ENCODE results near the gene MMP23B.

DNA sequence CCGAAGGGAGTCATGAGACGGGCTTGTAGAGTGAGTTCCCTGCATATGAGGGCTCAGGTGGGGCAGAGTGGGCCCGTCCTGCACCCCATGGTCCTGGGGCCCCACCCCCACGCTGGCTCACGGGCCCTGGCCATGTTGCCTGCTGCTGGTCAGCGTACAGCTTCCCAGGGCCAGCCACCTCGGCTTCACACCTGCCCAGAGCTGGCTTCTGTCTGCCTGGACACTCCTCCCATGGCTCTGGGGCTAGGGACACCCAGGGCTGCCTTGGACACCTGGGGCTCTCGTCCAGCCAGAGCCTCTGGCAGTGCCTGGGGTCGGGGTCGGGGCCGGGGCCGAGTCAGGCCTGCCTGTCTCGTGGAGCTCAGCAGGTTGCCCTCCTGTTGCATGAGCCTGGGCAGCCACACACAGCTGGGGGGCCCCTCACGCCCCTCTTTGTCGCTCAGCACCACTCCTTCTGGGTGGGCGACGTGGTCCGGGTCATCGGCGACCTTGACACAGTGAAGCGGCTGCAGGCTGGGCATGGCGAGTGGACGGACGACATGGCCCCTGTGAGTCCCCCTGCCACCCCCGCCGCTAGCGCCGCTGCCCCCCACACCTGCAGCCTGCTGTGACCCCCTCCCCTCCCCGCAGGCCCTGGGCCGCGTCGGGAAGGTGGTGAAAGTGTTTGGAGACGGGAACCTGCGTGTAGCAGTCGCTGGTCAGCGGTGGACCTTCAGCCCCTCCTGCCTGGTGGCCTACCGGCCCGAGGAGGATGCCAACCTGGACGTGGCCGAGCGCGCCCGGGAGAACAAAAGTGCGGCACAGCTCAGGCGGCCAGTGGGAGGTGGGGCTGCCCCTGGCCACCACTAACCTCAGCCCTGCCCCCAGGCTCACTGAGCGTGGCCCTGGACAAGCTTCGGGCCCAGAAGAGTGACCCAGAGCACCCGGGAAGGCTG lies 5.5 kb upstream of the MMP23B start:
- TF ChIP-seq, protein P1, sequence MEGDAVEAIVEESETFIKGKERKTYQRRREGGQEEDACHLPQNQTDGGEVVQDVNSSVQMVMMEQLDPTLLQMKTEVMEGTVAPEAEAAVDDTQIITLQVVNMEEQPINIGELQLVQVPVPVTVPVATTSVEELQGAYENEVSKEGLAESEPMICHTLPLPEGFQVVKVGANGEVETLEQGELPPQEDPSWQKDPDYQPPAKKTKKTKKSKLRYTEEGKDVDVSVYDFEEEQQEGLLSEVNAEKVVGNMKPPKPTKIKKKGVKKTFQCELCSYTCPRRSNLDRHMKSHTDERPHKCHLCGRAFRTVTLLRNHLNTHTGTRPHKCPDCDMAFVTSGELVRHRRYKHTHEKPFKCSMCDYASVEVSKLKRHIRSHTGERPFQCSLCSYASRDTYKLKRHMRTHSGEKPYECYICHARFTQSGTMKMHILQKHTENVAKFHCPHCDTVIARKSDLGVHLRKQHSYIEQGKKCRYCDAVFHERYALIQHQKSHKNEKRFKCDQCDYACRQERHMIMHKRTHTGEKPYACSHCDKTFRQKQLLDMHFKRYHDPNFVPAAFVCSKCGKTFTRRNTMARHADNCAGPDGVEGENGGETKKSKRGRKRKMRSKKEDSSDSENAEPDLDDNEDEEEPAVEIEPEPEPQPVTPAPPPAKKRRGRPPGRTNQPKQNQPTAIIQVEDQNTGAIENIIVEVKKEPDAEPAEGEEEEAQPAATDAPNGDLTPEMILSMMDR (IDR thresholded peaks at IDR 0.05): no peak
- TF ChIP-seq POLR2A (IDR thresholded peaks at IDR 0.05): no peak

All from gastroesophageal sphincter (tissue), 3 donors.